HG02840 (cell line): ENCODE measurements around the gene ITGA11.

Experiments used
- ATAC-seq: cut with Tn5 transposase; IDR thresholded peaks from one replicate; pipeline ENCODE4 v1.9.1; 2021; ENCODE audit warnings: mild to moderate bottlenecking, moderate library complexity, moderate number of reproducible peaks; ENCODE audit not compliant: unreplicated experiment, low FRiP score

ITGA11 gene

DNA sequence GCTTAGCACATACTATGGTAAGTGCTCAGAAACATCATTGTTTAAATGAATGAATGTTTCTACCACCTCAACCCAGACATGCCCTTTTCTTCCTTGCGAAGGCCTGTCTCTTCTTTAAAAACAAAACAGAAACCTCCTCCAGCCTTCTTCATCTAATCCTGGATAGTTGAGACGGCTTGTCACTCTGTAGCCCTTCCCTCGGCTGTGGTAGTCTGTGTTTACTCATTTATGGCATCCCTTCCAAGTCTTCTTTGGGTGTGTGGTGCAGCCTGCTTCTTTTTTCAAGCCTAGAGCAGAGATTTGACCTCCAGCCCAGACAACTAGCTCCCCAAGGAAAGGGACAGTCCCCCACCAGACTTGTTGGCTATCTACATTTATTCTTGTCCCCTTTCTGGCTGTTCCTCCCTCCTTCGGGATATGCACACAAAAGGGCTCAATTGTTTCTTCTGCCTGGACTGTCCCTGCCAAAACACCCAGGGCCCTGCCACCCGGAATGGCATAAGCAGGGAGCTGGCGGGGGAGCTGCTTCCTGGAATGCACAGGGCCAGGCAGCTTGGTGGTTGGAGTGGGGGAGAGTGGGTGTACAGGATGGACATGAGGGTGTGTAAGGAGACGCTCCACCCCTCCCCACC is 67.8 kb downstream of the ITGA11 start:
- ATAC-seq: no peak

GRCh38 chr15:68363353-68363752 is 68.6 kb downstream of the ITGA11 start:
- no peak for ATAC-seq

- ATAC-seq: no peak
These were observed 69.3 kb downstream of the ITGA11 start for GRCh38 chr15:68362537-68363126.

DNA sequence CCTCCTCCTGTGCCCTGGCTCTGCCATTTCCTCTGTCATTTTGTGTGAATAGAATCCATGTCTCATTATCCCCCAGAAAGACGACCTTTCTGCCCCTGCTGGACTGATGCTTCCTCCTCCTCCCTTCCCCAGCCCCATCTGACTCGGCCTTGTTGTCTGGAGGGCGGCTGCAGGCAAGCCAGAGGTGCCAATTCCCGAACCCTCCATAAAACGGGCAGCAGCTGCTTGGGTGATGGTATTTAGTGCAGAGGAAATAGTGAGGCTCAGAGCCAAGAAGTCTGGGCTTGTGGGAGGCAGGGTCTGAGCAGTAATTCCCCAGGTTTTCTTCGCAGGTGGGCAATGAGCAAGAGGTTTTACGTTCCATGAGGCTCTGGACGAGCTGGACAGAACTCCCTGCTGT is 71.2 kb downstream of the ITGA11 start:
- no peak for ATAC-seq

DNA sequence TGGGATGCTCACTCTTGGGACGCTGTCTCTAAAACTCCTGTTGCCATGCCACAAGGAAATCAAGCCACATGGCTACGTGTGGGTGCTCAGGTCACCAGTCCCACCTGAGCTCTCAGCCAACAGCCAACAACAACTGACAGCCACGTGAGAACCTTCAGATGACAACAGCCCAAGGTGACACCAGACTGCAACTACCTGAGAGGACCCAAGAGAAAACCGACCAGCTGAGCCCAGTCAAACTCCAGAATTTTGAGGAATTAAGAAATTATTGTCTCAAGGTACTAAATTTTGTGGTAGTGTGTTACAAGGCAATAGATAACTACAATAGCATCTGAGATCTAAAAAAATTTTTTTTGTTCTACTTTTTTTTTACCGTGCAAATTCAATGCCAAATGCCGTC is 75.2 kb downstream of the ITGA11 start:
- no peak for ATAC-seq

DNA sequence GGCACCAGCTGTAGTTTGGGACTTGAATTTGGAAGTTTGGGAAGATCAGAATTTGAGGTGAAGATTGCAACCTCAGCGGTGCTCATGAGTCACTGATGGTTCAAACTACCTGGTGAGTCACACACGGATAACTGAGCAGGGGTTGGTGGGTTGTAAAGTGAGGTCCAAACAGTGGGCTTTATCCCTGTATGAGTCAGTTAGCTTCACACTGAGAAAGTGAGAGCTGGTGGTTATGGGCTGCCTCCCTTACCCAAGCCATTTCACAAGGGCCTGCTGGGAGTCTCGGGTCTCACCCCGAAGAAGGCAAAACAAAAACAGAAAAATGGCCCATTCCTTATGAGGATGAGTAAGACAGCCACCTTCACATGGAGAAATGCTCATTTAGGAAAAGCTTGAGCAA is 77.0 kb downstream of the ITGA11 start:
- ATAC-seq: no peak

- ATAC-seq: no peak
These were observed 77.7 kb downstream of the ITGA11 start for GRCh38 chr15:68354268-68354667.

- no peak for ATAC-seq
These were observed 78.4 kb downstream of the ITGA11 start for GRCh38 chr15:68353421-68354135.

- no peak for ATAC-seq
These were observed 79.4 kb downstream of the ITGA11 start for GRCh38 chr15:68352401-68353062.

GRCh38 chr15:68349151-68349550 is 82.8 kb downstream of the ITGA11 start:
- no peak for ATAC-seq

- ATAC-seq: no peak
These were observed 83.4 kb downstream of the ITGA11 start for GRCh38 chr15:68348606-68349005.

DNA sequence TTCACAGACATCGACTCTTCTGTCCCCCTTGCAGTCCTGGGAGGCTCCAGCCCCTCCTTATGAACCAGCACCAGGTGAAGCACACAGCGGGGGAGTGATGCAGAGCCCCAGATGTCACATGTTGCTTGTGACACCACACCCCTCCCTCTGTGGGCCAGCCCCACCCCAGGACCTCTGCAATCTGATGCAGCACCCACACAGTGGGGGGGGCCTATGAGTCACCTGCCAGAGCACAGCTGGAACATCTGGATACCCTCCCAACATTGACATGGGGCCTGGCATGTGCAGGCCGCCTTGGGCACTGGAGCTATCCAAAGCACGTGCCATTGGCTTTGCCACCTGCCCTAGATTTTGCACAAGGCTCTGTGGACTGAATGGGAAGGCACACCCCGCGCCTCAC is 83.9 kb downstream of the ITGA11 start:
- no peak for ATAC-seq

DNA sequence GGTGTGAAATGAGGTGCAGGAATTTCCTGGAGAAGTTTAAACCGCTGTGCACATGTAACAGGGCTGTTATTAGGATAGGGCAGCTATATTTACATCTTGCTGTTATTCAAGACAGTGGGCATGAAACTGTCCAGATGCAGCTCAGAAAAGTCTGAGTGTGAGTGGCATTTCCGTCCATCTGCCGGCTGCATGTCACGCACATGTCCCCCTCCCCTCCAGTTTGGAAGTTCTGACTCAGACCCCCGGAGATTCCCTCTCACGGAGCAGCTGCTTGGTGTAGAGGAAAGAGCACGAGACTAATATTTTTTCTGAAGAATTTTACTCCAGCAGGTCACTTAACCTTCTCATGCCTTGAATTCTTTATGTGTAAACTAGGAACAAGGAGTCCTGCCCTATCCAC is 84.6 kb downstream of the ITGA11 start:
- no peak for ATAC-seq

- no peak for ATAC-seq
These were observed 85.0 kb downstream of the ITGA11 start for GRCh38 chr15:68346979-68347378.

GRCh38 chr15:68345481-68345880 is 86.5 kb downstream of the ITGA11 start:
- no peak for ATAC-seq

DNA sequence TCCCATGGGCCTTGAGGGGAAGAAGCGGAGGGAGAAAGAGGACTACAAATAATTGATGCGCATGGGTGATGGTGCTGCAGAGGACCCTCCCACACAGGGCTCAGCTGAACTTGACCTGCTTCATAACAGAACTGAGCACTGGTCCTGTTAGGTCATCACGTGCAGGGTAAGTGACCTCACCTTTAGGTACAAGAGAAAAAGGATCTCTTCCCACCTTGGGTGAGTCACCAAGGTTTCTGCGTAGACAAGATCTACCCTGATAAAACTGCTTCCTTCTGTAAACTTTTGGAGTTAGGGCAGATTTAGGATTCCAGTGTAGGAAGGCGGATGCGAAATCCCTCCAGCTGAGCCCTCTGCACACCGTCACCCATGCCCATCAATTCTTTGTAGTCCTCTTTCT is 87.4 kb downstream of the ITGA11 start:
- no peak for ATAC-seq

- no peak for ATAC-seq
These were observed 88.3 kb downstream of the ITGA11 start for GRCh38 chr15:68343579-68344225.

- ATAC-seq: no peak
These were observed 89.9 kb downstream of the ITGA11 start for GRCh38 chr15:68341760-68342725.

DNA sequence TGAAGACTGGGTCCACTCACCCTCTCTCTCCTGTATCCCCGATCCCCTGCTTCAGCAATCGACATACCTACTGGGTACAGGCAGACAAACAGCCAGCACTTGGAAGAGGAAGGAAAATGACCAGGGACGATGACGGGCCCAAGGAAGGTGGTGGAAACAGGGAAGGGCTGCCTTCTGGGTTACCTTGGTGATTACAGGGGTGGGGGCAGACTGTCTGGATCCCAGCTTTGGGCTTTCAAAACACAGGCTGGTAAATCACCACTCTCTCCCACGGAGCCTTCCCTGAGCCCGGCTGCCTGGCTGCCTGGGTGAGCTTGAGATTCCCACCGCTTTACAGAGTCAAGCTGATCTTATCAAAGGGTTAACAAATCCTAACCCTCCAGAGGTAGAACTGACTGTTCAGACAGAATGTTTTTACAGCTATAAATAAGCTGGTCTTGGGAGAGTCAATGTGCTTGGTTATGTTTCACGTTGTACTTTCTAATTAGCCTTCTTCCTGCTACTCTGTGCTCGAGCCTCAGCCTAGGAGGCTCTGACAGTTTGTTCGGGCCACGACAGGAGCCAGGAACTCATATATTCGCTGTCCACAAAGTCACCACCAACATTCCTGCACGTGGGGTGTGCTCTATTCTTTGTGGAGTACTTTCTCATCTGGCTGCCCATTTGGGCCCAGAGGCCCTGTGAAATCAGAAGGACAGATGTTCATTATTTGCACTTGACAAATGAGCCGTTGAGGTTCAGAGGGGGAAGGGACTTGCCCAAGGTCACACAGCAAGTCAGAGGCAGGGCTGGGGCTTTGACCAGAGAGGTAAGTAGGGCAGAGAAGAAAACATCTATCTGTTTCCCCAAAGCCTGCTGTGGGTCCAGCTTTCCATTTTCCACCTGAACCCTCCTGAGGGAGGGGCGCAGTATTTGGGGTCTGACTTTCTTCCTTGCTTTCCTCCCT is 91.0 kb downstream of the ITGA11 start:
- ATAC-seq: no peak
